D341Med (cell line): ENCODE data around the gene GRK6.

Experiments
- DNase-seq: peaks from one replicate; pipeline ENCODE4 v3.0.0; 2012; ENCODE audit warnings: low spot score

GRK6 gene

DNA sequence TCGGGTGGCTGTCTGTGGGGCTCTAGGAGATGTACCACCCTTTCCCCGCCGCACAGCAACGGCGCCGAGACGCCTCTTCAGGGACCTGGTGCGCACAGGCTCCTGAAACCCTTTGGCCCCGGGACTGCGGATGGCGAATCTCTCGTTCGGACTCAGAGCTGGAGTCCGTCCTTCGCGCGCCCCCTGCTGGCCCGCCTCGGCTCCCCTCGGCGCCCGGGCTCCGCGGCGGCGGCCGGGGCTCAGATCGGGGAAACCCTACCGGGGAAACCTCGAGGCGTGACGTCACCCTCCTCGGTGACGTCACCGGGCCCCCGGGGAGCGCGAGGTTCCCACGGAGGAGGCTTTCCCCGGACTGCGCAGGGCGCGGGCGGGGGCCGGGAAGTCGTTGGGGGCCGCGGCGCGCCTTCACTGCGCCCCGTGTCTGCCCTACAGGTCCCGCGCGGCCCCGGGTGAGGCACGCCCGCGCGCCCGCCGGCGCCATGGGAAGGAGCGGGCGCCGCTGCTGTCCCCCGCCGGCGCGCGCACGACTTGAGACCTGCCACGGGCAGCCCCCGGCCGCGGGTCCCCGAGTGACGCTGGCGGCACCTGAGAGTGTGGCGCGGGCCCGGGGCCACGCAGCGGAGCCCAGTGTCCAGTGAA, 28.0 kb downstream of the GRK6 start:
- DNase-seq = peak; percentile 91

DNA sequence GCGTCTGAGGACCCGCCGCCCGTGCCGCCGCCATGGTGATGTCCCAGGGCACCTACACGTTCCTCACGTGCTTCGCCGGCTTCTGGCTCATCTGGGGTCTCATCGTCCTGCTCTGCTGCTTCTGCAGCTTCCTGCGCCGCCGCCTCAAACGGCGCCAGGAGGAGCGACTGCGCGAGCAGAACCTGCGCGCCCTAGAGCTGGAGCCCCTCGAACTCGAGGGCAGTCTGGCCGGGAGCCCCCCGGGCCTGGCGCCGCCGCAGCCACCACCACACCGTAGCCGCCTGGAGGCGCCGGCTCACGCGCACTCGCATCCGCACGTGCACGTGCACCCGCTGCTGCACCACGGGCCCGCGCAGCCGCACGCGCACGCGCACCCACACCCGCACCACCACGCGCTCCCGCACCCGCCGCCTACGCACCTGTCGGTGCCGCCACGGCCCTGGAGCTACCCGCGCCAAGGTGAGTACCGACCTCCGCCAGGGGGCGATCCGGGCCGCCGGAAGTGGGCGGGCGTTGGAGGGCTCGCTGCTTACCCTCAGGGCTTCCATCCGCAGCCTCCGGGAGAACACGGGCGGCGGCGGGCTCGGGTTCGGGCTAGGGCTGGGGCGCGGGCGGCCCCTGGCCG, 28.7 kb downstream of the GRK6 start:
- DNase-seq = peak; percentile 85

DNA sequence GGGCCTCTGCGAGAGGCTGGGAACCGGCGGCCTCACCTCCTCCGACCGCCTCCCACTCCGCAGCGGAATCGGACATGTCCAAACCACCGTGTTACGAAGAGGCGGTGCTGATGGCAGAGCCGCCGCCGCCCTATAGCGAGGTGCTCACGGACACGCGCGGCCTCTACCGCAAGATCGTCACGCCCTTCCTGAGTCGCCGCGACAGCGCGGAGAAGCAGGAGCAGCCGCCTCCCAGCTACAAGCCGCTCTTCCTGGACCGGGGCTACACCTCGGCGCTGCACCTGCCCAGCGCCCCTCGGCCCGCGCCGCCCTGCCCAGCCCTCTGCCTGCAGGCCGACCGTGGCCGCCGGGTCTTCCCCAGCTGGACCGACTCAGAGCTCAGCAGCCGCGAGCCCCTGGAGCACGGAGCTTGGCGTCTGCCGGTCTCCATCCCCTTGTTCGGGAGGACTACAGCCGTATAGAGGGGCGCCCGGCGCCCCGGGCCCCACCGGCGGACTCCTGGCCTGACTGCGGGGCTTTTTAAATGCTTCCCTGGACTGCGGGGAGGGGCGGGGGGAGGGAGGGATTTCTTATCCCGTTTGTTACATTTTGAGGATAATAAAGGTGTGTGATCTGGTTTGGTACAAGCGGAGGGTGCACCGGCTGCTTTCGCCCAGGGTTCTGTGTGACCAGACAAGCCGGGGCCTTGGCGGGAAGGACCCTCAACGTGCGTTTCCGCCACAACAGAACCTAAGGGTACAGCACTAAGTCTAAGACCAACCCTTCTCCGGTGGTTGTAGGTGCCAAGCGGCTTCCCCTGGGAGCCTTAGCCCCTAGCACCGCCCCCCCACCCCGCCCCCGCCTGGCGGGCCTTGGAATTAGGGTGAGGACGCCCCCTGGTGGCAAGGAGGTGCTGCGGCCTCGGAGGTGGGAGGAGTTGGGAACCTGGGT, 29.4 kb downstream of the GRK6 start:
- peak; percentile 90 for DNase-seq

DNA sequence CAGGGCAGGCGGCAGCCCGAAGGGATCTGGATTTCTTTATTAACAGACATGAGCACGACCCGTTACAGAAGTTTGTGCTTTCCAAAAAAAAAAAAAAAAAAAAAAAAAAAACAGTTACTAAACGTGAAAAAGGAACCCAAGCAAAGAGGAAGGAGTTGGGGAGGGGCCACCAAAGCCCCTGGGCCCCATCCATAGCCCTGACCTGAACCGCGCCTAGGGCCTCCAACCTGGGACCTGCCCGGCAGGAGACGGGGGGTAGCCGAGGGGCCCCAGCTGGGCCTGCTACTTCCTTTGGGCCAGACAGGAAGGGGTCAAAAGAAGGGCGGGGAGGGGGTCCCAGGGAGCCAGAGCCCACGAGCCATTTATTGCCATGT, 30.1 kb downstream of the GRK6 start:
- no peak for DNase-seq

DNA sequence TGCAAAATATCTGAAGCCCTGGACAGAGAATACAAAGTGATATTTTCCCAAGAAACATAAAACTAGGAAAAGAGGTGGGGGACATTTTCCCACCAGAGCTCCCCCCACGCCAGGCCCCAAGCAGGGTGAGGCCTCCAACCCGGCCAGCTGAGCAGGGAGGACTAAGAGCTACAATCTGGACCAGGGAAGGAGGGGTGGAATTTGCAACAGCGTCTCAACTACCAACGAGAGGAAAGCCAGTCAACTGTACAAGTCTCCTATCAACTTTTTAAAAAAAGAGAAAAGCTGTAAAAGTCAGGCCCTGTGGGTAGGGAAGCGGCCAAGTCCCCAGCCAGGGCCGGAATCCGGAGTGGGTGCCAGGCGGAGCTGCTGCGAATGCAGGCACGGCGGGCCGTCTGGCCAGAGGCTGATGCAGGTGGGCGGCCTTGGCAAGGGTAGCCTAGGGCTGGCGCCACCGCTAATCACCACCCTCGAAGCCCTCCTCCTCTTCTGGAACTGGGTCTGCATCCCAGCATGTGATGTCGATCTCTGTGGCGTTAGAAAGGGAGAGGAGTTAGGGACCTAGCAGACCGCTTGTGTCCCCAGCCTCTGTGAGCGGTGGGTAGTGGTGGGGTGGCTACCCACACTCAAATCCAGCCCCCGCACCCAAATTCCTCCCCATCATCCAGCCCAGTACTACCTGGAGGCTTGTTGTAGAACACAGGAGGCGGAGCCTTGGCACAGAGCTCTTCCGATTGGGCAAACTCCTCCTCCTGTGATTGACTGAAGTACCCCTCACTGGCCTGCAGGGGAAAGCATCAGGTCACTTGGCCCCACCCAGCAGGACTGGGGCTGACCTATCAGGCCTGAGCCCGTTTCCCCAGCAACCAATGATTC, 30.7 kb downstream of the GRK6 start:
- peak; percentile 88 for DNase-seq

DNA sequence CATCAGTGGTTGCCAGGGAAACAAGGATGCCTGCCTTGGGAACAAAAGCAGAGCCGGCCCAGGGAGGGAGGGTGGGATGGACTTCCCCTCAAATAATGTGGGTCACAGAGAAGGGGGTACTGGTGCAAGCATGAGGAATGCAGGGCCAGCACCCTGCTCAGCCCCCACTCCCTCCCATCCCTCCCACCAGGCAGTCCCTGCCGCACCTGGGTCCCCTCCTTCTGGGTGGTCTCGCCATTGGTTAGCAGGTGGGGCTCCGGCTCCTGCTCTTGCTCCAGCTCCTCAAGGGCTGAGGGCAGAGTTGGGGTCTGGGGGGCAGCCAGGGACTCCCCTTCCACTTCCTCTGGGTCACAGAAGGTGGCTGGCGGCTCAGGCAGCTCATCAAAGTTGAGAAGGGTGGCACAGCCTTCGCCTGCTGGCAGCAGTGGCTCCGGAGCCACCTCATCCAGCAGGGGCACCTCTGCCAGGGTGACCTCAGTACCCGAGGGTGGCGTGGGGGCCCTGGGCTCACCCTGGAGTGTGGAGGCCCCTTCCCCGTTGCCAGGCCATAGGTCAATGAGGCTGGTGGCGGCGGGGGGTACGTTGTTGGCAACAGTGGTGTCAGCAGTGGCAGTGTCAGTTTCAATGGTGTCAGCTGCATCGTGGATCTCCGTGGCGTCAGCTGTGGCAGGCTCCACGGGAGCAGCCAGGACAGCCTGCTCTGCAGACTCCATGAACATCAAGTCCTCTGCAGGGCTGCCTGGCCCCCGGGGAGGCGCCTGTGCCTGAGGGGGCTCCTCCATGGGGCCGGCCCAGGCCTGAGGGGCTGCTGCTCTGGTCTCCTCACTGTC, 31.6 kb downstream of the GRK6 start:
- DNase-seq = no peak

DNA sequence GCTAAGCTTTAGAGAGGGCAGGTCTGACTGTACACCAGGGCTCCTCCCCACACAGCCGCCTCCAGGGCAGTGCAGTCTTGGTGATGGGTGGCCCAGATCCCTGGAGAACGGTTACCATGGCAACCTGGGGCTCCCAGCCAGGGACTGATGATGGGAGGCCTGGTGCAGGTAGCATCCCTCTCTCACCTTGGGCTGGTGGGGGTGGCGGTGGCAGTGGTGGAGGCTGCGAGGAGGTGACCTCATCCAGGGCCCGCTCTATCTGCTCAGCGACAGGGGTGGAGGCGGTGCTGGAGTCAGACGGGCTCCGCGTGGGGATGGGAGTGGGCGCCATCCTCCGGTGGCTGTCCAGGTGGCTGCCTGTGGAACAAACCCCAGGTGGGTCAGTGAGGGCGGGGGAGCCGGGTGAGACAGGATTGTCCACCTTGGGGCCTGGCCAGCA, 32.5 kb downstream of the GRK6 start:
- DNase-seq = no peak

DNA sequence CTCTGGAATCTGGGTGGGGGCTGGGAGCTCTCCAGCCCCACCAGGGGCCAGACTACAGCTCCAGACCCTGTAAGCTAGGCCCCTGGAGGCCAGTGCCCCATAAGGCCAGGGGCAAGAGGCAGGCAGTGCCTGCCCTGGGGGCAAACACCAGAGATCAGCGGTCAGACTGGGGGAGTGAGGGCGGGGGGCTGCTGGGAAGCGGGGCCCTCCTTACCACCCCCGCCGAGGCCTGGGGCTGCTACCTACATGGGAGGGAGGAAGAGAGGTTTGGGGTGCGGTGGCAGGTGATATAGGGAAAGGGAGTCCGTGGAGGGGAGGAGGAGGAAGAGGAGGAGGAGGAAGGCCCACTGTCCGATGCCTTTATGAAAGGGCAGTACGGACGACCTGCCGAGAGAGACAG, 32.9 kb downstream of the GRK6 start:
- no peak for DNase-seq

DNA sequence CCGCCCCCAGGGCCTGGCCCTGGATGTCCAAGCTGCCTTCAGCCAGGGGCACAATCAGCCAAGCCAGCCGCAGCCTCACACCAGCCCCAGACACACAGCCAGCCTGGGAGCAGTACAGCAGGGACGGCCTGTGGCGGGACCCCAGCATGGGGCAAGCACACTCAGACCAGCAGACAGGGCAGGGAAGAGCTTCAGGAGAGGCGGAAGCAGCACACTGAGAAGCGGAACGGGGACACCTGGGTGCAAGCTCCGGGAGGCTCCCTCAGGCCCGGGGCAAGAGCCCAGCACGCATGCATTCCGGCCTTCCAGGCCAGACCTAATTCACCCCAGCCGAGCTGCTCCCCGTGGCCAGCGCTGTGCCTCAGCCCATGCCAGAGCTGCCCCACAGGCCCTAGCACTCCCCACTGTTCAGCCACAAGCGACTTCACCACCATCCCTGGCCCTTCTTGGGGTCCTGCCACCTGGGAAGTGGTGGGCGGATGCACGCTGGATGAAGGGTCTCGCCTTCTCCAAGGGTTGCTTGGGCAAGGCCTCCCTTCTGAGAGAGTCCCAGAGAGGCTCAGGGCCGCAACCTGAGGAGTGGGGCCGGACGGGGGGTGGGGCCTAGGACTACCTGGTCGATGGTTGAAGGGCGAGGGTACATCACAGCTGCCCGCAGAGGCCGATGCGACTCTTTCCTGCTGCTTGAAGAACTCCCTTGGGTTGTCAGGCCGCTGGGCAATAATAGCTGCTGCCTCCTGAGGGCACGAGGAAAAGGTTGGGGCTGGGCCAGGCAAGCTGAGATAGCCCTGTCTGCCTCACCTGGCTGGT, 33.5 kb downstream of the GRK6 start:
- no peak for DNase-seq

DNA sequence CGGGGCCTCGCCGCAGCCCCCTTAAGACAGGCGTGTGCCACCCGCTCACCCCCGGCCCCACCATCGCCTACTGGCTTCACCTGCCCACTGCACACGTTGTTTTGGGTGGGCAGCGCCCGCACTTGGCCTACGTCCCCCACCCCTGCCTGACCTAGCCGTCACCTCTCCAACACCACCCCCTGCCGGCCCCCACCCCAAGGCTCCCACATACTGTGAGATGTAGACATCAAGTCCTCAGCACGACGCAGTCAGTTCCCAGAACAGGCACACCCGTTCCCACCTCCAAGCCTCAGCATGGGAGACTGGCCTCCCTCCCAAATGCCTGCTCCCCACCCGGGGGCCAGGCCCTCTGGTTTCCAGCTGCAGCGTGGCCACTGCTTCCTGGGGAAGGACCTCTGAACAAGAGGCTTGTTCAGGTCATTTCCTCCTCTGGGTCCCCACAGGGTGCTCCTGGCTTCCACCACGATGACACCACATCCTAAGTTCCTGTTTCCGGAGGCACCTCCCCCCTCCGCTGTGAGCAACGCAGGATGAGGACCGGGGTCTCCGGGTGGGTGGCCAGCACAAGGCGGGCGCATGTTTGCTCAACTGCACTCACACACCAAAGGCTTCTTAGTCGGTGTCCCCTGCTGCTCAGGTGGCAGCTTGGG, 35.7 kb downstream of the GRK6 start:
- DNase-seq = no peak

DNA sequence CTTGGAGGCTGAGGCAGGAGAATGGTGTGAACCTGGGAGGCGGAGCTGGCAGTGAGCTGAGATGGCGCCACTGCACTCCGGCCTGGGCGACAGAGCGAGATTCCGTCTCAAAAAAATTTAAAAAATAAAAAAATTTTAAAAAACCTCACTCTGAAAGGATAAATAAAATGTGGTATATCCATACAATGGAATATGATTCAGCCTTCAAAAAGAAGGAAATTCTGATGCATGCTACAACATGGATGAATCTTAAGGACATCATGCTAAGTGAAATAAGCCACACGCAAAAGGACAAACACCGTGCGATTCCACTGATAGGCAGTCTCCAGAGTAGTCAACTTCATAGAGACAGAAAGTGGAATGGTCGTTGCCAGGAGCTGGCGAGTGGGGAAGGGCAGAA, 38.6 kb downstream of the GRK6 start:
- DNase-seq = no peak

DNA sequence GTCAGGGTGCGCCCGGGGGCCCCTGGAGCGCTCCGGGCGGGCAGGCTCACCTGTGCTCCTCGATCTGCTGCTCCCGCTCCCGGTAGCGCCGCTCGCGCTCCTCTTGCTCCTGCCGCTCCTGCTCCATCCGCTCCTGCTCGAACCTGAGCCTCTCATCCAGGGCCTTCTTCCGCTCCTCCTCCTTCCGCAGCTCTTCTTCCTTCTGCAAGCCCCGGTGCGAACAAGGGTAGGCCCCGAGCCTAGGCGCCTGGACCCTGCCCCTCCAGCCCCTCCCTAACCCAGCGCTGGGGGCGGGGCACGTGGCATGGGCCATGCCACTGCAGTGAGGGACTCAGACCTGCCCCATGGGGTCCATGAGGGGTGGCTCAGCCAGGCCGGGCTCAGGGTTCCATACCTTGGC, 40.4 kb downstream of the GRK6 start:
- DNase-seq = no peak

DNA sequence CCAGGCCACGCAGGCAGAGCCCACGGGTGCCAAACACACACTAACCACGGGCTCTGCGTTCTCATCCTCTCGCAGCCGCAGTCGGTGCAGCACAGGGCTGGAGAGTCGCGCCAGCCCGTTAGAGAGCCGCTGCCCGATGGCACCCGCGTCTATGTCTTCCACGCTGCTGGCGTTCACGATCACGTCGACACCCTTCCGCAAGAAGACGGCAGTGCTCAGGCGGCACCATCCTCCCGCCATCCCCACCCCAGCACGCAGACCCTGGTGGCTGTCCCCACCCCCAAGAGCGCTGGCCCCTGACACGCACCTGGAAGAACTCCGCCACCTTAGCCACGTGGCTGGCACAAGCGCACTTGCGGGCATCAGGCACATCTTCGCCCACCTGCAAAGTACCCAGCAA, 41.0 kb downstream of the GRK6 start:
- DNase-seq = no peak

DNA sequence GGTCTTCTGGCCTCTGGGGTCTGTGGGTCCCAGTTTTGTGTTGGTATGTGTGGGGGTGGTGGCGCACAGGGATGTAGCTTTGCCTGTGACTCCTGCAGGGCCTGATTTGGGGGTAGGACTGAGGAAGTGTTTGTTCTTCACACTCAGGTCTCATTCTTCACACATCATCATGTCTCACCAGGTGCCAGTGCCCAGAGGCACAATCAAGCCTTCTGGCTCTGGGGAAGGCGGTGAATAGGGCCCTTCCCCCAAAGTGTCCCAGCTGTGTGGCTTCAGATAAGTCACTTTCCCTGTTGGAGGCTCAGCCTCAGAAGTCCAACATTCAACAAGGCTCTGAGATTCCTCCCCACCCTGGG, 41.8 kb downstream of the GRK6 start:
- DNase-seq = no peak

DNA sequence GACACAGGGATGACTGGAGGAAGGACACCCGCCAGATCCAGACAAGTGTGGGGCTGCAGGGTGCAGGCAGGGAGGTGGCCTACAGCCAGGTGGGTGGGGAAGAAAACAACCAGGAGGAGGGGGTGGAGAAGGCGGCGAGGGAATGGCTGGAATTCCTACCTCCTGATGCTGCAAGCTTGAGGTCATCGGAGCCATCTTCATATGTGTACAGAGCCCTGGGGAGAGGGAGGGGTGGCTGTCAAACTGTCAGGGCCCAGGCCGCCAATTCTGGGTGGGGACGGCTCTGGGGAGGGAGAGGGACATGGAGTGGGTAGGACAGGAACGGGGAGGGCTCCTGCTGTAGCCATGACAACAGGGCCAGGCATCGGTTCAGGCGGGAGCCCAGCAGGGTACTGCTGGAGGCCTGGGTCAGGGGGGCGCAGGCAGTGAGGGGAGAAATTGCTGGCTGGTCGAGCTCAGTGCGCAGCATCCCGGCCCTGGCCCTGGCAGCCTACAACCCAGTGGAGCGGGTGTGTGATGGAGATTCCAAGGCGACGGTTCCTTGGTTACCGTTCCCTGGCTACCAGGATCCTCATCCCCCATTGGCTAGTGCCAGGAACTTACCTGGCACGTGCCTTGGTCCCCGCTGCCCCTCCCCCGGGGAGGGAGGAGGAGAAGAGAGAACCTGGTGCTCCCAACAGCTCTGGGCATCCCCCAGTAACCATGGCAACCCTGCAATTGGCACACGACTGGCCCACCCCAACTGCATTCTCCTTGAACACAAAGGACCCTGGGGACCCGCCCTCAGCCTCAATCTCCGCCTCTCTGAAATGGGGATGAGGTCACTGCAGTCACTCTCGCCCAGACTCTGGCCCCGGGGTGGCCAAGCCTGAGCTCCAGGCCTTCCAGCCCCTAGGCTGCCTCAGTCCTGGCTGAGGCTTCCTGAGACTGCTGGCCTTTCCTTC, 42.5 kb downstream of the GRK6 start:
- no peak for DNase-seq

DNA sequence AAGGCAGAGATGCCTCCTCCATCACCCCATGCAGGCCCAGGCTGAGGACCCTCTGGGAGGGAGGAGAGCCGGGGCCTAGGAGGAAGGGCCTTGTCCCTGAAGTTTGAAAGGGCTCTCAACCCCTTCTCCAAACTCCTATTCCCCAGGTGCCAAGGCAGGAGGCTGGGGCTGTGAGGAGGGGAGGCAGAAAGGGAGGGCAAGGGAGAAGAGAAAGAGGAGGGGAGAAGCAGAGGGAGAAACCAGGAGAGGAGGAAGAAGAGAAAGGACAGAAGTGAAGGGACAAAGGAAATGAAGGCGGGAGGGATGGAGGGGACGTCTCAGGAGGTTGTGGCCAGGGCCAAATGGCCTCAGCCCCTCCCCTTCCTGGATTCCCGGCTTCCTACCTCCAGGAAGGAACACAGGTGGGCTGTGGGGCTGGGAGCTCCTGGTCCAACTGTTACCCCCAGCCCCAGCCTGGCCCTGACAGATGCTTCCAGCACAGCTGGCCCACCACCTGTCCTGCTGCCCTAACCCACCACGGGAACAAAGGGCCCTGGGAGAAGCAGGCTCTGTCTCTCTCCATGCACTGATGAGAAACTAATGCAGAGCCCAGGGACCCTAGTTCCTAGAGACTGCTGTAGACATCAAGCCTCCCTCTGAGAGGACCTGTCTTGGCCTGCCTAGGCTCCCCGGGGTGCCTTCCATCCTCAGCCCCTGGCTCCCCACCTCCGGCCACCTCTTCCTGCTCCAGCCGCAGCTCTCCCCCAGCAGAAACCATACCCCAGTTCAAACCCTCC, 43.5 kb downstream of the GRK6 start:
- no peak for DNase-seq

DNA sequence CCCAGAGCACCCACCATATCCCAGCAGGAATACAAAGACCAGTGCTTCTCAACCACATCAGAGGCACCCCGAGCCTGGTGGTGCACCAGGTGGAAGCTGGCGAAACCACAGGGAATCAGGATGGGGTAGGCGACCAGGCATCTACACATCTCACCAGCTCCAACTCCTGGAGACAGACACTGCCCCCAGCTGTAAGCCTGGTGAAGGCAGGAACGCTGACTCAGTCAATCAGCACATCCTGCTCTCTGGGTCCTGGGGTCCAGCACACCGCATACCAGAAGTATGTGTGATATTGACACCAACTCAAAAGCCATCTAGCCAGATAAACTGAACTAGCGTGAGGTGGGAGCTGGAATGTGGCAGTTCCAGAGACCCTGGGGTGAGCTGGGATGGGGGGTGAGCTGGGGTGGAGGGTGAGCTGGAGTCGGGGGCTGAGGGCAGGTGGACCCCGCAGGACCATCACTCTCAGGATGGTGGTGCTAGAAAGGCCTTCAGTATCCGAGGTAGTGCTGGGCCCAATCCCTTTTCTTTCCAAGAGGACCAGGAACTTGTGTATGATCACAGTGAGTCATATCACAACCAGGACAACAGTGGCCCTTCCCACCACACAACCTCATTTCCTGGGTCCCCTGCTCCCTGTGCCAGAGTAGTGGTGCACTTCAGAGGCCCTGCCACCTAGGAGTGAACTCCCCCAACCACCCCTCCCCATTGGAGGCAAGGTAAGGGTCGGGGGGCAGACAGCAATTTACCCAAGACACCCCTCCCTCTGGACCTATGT, 44.5 kb downstream of the GRK6 start:
- DNase-seq = no peak
